Activated CD4-positive, alpha-beta T cell treated with anti-CD3 and anti-CD28 coated beads for 36 hours (primary cell): ENCODE data around the gene SP1. TPM values are rescaled to one million over a fixed set of nuclear protein-coding genes. Genes with fewer than 3 reads are reported as not detected.
A peak's percentile ranks its signal among the peaks of the same experiment; 100 is the strongest.
"Not testable (repeated sequence)": the region's sequence is repeated elsewhere in the genome, so short reads cannot be mapped to it uniquely, and the experiment has no call there.

Experiments used
- ATAC-seq: fragments of 200-7000 bp; cut with Tn5 transposase; one replicate; pipeline ENCODE4 v1.10.0; 2021; ENCODE audit warnings: mild to moderate bottlenecking, moderate library complexity
- CTCF ChIA-PET: fragments of 350-600 bp; sonication (Branson Sonifier 250); formaldehyde crosslinking; loops from one replicate; lab custom pipeline; 2021; ENCODE audit warnings: antibody characterized with exemption; lab: Charles Lee
- POLR2A ChIA-PET: fragments of 350-600 bp; sonication (Branson Sonifier 250); formaldehyde crosslinking; loops from one replicate; lab custom pipeline; 2021; ENCODE audit warnings: antibody characterized with exemption, inconsistent platforms; lab: Charles Lee
- DNase-seq: peaks from one replicate; pipeline ENCODE4 v3.0.0-alpha.2; 2020
- H3K27ac Mint-ChIP-seq: one replicate; pipeline ENCODE4 v1.8.0; 2021; ENCODE audit warnings: mixed read lengths
- H3K27me3 Mint-ChIP-seq: one replicate; pipeline ENCODE4 v1.8.0; 2021; ENCODE audit warnings: mixed read lengths
- H3K36me3 Mint-ChIP-seq: one replicate; pipeline ENCODE4 v1.8.0; 2021; ENCODE audit warnings: low read depth, mixed read lengths
- H3K4me1 Mint-ChIP-seq: one replicate; pipeline ENCODE4 v1.8.0; 2021; ENCODE audit warnings: mixed read lengths
- H3K4me3 Mint-ChIP-seq: one replicate; pipeline ENCODE4 v1.8.0; 2021; ENCODE audit warnings: mild to moderate bottlenecking, moderate library complexity, mixed read lengths
- H3K9me3 Mint-ChIP-seq: one replicate; pipeline ENCODE4 v1.8.0; 2021; ENCODE audit warnings: low read depth, mixed read lengths
- intact Hi-C, 2 experiments: fragments of 100-400 bp; cut with DNase I in 1 of 2; cut with micrococcal nuclease in 1 of 2; formaldehyde crosslinking; loops; one replicate each; pipeline versions ENCODE4 v1.14.2 to v1.15.1; 2022 to 2024; cut with DNase I, micrococcal nuclease
- total RNA-seq, 2 experiments: library from RNA; stranded (reverse); gene quantifications; one replicate each; pipeline ENCODE4 v1.2.3, GENCODE V29; 2021

The SP1 gene
- total RNA-seq, 2 experiments from 2014 or later: 76.8 to 93.5 TPM

GRCh38 chr12:53358836-53359419 lies 21.0 kb upstream of the SP1 start:
- no peak for DNase-seq
- Mint-ChIP-seq H3K9me3 (no peaks in the 10 kb centered on the region), H3K4me3 (no peak overlapping the region), H3K36me3 (no peaks in the 10 kb centered on the region), H3K27ac (no peak overlapping the region), H3K27me3 (no peaks in the 10 kb centered on the region), H3K4me1 (no peaks in the 10 kb centered on the region)
- intact Hi-C loops: no loop called here
- ChIA-PET CTCF (interaction anchor here (0.7 to 1.1 kb wide), 3 partner anchors 32 to 130 kb away, joined by 3 to 4 read pairs (median 3); no protein-coding TSS in a partner anchor), POLR2A (no interaction called here)
- no peak for ATAC-seq

GRCh38 chr12:53361638-53362037 lies 18.3 kb upstream of the SP1 start:
- ATAC-seq, H3K36me3 Mint-ChIP-seq, H3K4me3 Mint-ChIP-seq, intact Hi-C loops, POLR2A ChIA-PET, H3K27me3 Mint-ChIP-seq, H3K27ac Mint-ChIP-seq, H3K9me3 Mint-ChIP-seq, DNase-seq: not testable (repeated sequence)
- peaks cover 10% of the 10 kb centered on the region for H3K4me1 Mint-ChIP-seq
- CTCF ChIA-PET: interaction anchor here (0.5 to 1.5 kb wide), 5 partner anchors 10 to 149 kb away, joined by 3 to 8 read pairs (median 3); no protein-coding TSS in a partner anchor

GRCh38 chr12:53365245-53365904 lies 14.6 kb upstream of the SP1 start:
- no peak overlapping the region for H3K4me3 Mint-ChIP-seq
- peaks cover 15% of the 10 kb centered on the region for H3K4me1 Mint-ChIP-seq
- POLR2A ChIA-PET: interaction anchor here (1.9 kb wide), 1 partner anchor 14 kb away, joined by 12 read pairs; the partner anchor contains the start of gene SP1
- intact Hi-C loops: no loop called here
- DNase-seq (no peak), ATAC-seq (peak; percentile 82)
- CTCF ChIA-PET: interaction anchor here (0.6 to 1.7 kb wide), 5 partner anchors 13 to 84 kb away, joined by 3 to 6 read pairs (median 4); partner anchors contain the start of genes AAAS and SP1
- peak overlapping the region; percentile 81 for H3K27ac Mint-ChIP-seq
- no peaks in the 10 kb centered on the region for H3K9me3 Mint-ChIP-seq
- H3K27me3 Mint-ChIP-seq: no peaks in the 10 kb centered on the region
- H3K36me3 Mint-ChIP-seq: no peaks in the 10 kb centered on the region

GRCh38 chr12:53373554-53374133 lies 6.3 kb upstream of the SP1 start:
- H3K36me3 Mint-ChIP-seq, H3K9me3 Mint-ChIP-seq, POLR2A ChIA-PET, intact Hi-C loops, H3K27me3 Mint-ChIP-seq, DNase-seq, H3K4me3 Mint-ChIP-seq, ATAC-seq: not testable (repeated sequence)
- peak overlapping the region; percentile 53 for H3K27ac Mint-ChIP-seq
- H3K4me1 Mint-ChIP-seq: peaks cover 33% of the 10 kb centered on the region
- CTCF ChIA-PET: interaction anchor here (1.1 kb wide), 2 partner anchors 45 to 49 kb away, joined by 3 to 4 read pairs; no protein-coding TSS in a partner anchor

- DNase-seq, H3K27ac Mint-ChIP-seq, H3K27me3 Mint-ChIP-seq, H3K4me3 Mint-ChIP-seq, POLR2A ChIA-PET, H3K36me3 Mint-ChIP-seq, ATAC-seq, H3K9me3 Mint-ChIP-seq, intact Hi-C loops: not testable (repeated sequence)
- H3K4me1 Mint-ChIP-seq: peaks cover 31% of the 10 kb centered on the region
- CTCF ChIA-PET: interaction anchor here (0.7 to 1.1 kb wide), 2 partner anchors 48 to 56 kb away, joined by 3 to 4 read pairs; no protein-coding TSS in a partner anchor
These were observed 5.7 kb upstream of the SP1 start for GRCh38 chr12:53374277-53374676.

GRCh38 chr12:53376747-53377146 lies 3.2 kb upstream of the SP1 start:
- ATAC-seq: no peak
- peaks cover 34% of the 10 kb centered on the region for H3K4me1 Mint-ChIP-seq

GRCh38 chr12:53378222-53378621 lies 1.8 kb upstream of the SP1 start:
- no peak overlapping the region for H3K27ac Mint-ChIP-seq

More at GRCh38 chr12:53376747-53377146, 3.2 kb upstream of the SP1 start:
- H3K27ac Mint-ChIP-seq: peak overlapping the region; percentile 19
- H3K4me3 Mint-ChIP-seq: no peak overlapping the region
- no peaks in the 10 kb centered on the region for H3K27me3 Mint-ChIP-seq
- no peak for DNase-seq
- H3K9me3 Mint-ChIP-seq: no peaks in the 10 kb centered on the region
- peaks cover 9% of the 10 kb centered on the region for H3K36me3 Mint-ChIP-seq
- POLR2A ChIA-PET: no interaction called here
- intact Hi-C loops: no loop called here
- CTCF ChIA-PET: interaction anchor here (1.0 to 3.7 kb wide), 2 partner anchors 10 to 24 kb away, joined by 3 to 28 read pairs; no protein-coding TSS in a partner anchor

GRCh38 chr12:53378724-53379388 lies 1.1 kb upstream of the SP1 start:
- no peak overlapping the region for H3K27ac Mint-ChIP-seq
- CTCF ChIA-PET: interaction anchor here (0.7 to 4.4 kb wide), 15 partner anchors 13 to 367 kb away, joined by 3 to 28 read pairs (median 4); partner anchors contain the start of genes AAAS and TARBP2
- H3K9me3 Mint-ChIP-seq: no peaks in the 10 kb centered on the region
- POLR2A ChIA-PET: interaction anchor here (0.5 to 1.9 kb wide), 16 partner anchors 13 to 373 kb away, joined by 3 to 22 read pairs (median 5); partner anchors contain the start of genes AAAS, CSAD, EIF4B and TARBP2
- peaks cover 37% of the 10 kb centered on the region for H3K4me1 Mint-ChIP-seq
- intact Hi-C loops: loop anchor here (1.0 to 2.0 kb wide), 6 partner anchors 55 to 372 kb away; partner anchors contain the start of genes CALCOCO1 (in 1 of the 2), CSAD (in 1 of the 2), EIF4B (in 1 of the 2) and PRR13 (in 1 of the 2)
- peaks cover 31% of the 10 kb centered on the region for H3K36me3 Mint-ChIP-seq
- DNase-seq: no peak
- H3K4me3 Mint-ChIP-seq: no peak overlapping the region
- ATAC-seq: no peak
- H3K27me3 Mint-ChIP-seq: no peaks in the 10 kb centered on the region

More at GRCh38 chr12:53378222-53378621, 1.8 kb upstream of the SP1 start:
- H3K4me3 Mint-ChIP-seq: no peak overlapping the region
- H3K4me1 Mint-ChIP-seq: peaks cover 36% of the 10 kb centered on the region
- POLR2A ChIA-PET: no interaction called here
- intact Hi-C loops: loop anchor here in 1 of 2 experiments (2.0 kb wide), 2 partner anchors 123 to 371 kb away; partner anchors contain the start of genes EIF4B and TARBP2
- no peak for DNase-seq
- H3K27me3 Mint-ChIP-seq: no peaks in the 10 kb centered on the region
- H3K9me3 Mint-ChIP-seq: no peaks in the 10 kb centered on the region
- peaks cover 24% of the 10 kb centered on the region for H3K36me3 Mint-ChIP-seq
- CTCF ChIA-PET: interaction anchor here (0.7 to 4.4 kb wide), 6 partner anchors 26 to 123 kb away, joined by 3 to 28 read pairs (median 9); partner anchors contain the start of genes AAAS and TARBP2
- ATAC-seq: no peak

GRCh38 chr12:53379389-53380103 lies 430 bp upstream of the SP1 start:
- intact Hi-C loops: loop anchor here (1.0 to 2.0 kb wide), 20 partner anchors 27 to 901 kb away; partner anchors contain the start of genes EIF4B (in 2 of the 2), PRR13 (in 2 of the 2), AAAS (in 1 of the 2) and ATF7 (in 1 of the 2)
- Mint-ChIP-seq H3K9me3 (no peaks in the 10 kb centered on the region), H3K4me1 (peaks cover 39% of the 10 kb centered on the region), H3K27me3 (no peaks in the 10 kb centered on the region), H3K27ac (no peak overlapping the region), H3K4me3 (no peak overlapping the region), H3K36me3 (peaks cover 35% of the 10 kb centered on the region)
- ChIA-PET POLR2A (interaction anchor here (0.5 to 1.9 kb wide), 17 partner anchors 13 to 373 kb away, joined by 3 to 22 read pairs (median 5); partner anchors contain the start of genes AAAS, CSAD, EIF4B and MYG1), CTCF (interaction anchor here (0.6 to 4.4 kb wide), 17 partner anchors 14 to 366 kb away, joined by 3 to 28 read pairs (median 4); partner anchors contain the start of genes AAAS, ESPL1 and TARBP2)
- ATAC-seq (peak; percentile 82), DNase-seq (peak; percentile 96)
